Dendritic cell treated with granulocyte-macrophage colony-stimulating factor and Interleukin-4, amounts not matched to agents 40 ng/mL and 50 ng/mL, for 4 days (primary cell): Measurements from ENCODE around the gene OSCAR.
A peak's percentile ranks its signal among the peaks of the same experiment; 100 is the strongest.

Source experiments
- H3K27ac Mint-ChIP-seq: one replicate; pipeline ENCODE4 v1.8.0; 2022; ENCODE audit warnings: mild to moderate bottlenecking, mixed read lengths
- H3K27me3 Mint-ChIP-seq: one replicate; pipeline ENCODE4 v1.8.0; 2022; ENCODE audit warnings: mild to moderate bottlenecking, mixed read lengths
- H3K36me3 Mint-ChIP-seq: one replicate; pipeline ENCODE4 v1.8.0; 2022; ENCODE audit warnings: low read depth, mixed read lengths
- H3K4me1 Mint-ChIP-seq: one replicate; pipeline ENCODE4 v1.8.0; 2022; ENCODE audit warnings: low read depth, mixed read lengths
- H3K4me3 Mint-ChIP-seq: one replicate; pipeline ENCODE4 v1.8.0; 2022; ENCODE audit warnings: mild to moderate bottlenecking, moderate library complexity, mixed read lengths
- H3K9me3 Mint-ChIP-seq: one replicate; pipeline ENCODE4 v1.8.0; 2022; ENCODE audit warnings: mixed read lengths
- intact Hi-C: fragments of 100-400 bp; cut with micrococcal nuclease; formaldehyde crosslinking; loops from one replicate; pipeline ENCODE4 v1.15.0; 2022

The OSCAR gene

DNA sequence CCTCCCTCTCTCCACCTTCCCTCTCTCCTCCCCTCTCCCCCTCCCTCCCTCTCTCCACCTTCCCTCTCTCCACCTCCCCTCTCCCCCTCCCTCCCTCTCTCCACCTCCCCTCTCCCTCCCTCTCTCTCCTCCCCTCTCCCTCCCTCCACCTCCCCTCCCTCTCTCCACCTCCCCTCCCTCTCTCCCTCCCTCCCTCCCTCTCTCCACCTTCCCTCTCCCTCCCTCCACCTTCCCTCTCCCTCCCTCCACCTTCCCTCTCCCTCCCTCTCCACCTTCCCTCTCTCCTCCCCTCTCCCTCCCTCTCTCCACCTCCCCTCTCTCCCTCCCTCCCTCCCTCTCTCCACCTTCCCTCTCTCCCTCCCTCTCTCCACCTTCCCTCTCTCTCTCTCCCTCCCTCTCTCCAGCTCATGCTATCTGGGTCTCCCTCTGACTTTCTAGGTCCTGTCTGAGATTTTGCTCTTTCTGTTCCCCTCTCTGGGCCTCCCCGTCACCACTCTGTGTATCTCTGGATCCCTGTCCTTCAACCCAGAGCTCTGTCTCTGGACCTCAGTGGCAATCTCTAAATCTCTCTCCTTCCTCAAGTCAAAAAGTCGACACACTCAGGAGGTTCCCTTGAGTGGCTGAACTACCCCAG lies 33.5 kb upstream of the OSCAR start:
- no peak overlapping the region for H3K27ac Mint-ChIP-seq
- intact Hi-C loops: no loop called here
- H3K4me1 Mint-ChIP-seq: peaks cover 20% of the 10 kb centered on the region
- H3K27me3 Mint-ChIP-seq: peaks cover 9% of the 10 kb centered on the region
- H3K9me3 Mint-ChIP-seq: no peaks in the 10 kb centered on the region
- no peak overlapping the region for H3K4me3 Mint-ChIP-seq
- H3K36me3 Mint-ChIP-seq: peaks cover 52% of the 10 kb centered on the region

DNA sequence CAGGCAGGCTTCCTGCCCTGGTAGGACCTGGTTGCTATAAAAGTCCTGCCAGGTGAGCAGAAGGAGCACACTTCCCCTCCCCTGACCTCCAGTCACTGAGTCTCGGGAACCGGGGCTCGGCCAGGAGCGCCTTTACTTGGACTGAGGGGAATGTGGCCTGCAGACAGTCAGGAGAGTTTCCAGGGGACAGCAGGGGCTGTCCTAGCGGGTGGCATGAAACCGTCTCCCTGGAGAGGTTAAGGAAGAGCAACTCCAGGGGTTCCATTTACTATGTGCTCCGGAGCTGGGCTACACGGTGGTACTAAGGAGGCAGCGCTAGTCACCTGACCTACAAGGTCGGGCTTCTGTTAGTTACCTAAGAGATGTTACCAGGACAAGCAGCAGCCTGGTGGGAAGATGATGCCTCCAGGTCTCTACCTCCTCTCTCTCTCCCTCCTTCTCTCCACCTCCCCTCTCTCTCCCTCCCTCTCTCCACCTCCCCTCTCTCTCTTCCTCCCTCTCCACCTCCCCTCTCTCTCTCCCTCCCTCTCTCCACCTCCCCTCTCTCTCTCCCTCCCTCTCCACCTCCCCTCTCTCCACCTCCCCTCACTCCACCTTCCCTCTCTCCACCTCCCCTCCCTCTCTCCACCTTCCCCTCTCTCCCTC lies 32.8 kb upstream of the OSCAR start:
- peaks cover 9% of the 10 kb centered on the region for H3K27me3 Mint-ChIP-seq
- H3K4me1 Mint-ChIP-seq: peaks cover 14% of the 10 kb centered on the region
- intact Hi-C loops: no loop called here
- H3K9me3 Mint-ChIP-seq: no peaks in the 10 kb centered on the region
- peaks cover 52% of the 10 kb centered on the region for H3K36me3 Mint-ChIP-seq
- no peak overlapping the region for H3K4me3 Mint-ChIP-seq
- H3K27ac Mint-ChIP-seq: no peak overlapping the region

DNA sequence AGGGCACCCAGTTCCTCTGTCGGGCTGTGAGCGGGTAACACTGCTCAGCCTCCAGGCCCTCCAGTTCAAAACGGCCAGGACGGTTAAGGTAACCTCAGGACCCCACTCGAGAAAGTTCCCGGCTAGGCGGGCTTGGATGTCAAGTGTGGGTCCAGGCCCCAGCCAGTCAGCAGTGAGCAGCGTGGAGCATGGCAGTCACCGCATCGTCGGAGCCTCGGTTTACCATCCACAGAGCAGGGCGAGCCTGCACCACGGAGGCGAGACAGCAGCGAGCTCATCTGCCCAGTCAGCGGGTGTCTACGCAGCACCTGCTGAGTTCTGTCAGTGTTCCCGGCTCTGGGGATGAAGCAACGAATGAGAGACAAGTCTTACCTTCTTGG lies 29.0 kb upstream of the OSCAR start:
- H3K27me3 Mint-ChIP-seq: peaks cover 5% of the 10 kb centered on the region
- H3K27ac Mint-ChIP-seq: no peak overlapping the region
- no peaks in the 10 kb centered on the region for H3K9me3 Mint-ChIP-seq
- intact Hi-C loops: no loop called here
- H3K4me3 Mint-ChIP-seq: no peak overlapping the region
- peaks cover 81% of the 10 kb centered on the region for H3K36me3 Mint-ChIP-seq
- H3K4me1 Mint-ChIP-seq: no peaks in the 10 kb centered on the region

GRCh38 chr19:54128796-54129616 lies 28.4 kb upstream of the OSCAR start:
- H3K9me3 Mint-ChIP-seq: no peaks in the 10 kb centered on the region
- intact Hi-C loops: no loop called here
- no peak overlapping the region for H3K27ac Mint-ChIP-seq
- H3K4me1 Mint-ChIP-seq: no peaks in the 10 kb centered on the region
- H3K27me3 Mint-ChIP-seq: no peaks in the 10 kb centered on the region
- no peak overlapping the region for H3K4me3 Mint-ChIP-seq
- peaks cover 87% of the 10 kb centered on the region for H3K36me3 Mint-ChIP-seq

GRCh38 chr19:54128441-54128725 lies 27.8 kb upstream of the OSCAR start:
- Mint-ChIP-seq H3K36me3 (peaks cover 93% of the 10 kb centered on the region), H3K27me3 (no peaks in the 10 kb centered on the region), H3K27ac (no peak overlapping the region), H3K4me3 (no peak overlapping the region), H3K9me3 (no peaks in the 10 kb centered on the region), H3K4me1 (no peaks in the 10 kb centered on the region)
- intact Hi-C loops: no loop called here

DNA sequence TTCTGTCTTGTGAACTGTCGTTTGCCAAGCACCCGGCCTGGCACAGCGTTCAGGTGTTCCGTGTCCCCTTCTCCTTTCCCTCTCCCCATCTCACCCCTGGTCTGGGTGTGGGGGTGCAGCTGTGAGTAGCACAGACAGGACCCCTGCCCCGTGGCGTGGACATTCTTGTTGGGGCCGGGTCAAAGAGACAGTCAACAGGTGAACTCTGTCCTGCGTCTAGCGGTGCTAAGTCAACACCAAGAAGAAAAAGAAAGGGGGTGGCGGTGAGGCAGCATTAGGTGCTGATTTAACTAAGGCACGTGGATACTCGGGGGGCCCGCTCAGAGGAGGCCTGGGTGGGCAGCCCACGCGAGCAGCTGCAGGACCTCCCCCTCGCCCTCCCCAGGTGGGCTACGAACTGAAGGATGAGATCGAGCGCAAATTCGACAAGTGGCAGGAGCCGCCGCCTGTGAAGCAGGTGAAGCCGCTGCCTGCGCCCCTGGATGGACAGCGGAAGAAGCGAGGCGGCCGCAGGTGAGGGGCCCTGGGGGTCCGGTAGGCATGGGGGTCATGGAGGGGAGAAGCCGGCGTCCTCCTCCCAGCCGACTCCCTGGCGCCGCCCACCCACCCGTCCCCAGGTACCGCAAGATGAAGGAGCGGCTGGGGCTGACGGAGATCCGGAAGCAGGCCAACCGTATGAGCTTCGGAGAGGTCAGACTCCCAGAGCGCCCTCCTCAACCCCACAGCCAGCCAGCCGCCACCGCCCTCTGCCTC lies 27.3 kb upstream of the OSCAR start:
- intact Hi-C loops: no loop called here
- H3K36me3 Mint-ChIP-seq: peaks cover 94% of the 10 kb centered on the region
- H3K27me3 Mint-ChIP-seq: no peaks in the 10 kb centered on the region
- H3K4me3 Mint-ChIP-seq: no peak overlapping the region
- H3K4me1 Mint-ChIP-seq: no peaks in the 10 kb centered on the region
- H3K27ac Mint-ChIP-seq: no peak overlapping the region
- H3K9me3 Mint-ChIP-seq: no peaks in the 10 kb centered on the region

DNA sequence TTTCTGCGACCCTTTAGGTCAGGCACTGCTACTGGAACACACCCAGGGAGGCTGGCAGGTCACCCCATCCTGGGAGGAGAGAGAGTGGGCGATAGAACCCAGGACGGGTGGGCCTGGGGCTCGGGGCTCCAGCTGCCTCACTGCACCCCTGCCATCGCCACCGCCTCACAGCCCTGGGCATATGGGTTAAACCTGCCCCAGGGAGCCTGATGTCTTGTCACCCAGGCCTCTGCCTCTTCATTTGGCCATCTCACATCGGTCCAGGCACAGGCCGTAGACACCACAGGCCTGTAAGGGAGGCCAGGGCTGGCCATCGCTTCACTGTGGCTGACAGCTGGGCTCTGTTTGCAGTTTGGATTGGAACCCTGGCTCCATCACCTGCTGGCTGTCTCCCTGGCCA lies 25.1 kb upstream of the OSCAR start:
- H3K27me3 Mint-ChIP-seq: no peaks in the 10 kb centered on the region
- no peak overlapping the region for H3K27ac Mint-ChIP-seq
- intact Hi-C loops: no loop called here
- peaks cover 98% of the 10 kb centered on the region for H3K36me3 Mint-ChIP-seq
- H3K4me1 Mint-ChIP-seq: no peaks in the 10 kb centered on the region
- no peak overlapping the region for H3K4me3 Mint-ChIP-seq
- H3K9me3 Mint-ChIP-seq: no peaks in the 10 kb centered on the region

GRCh38 chr19:54124393-54124792 lies 23.8 kb upstream of the OSCAR start:
- Mint-ChIP-seq H3K27me3 (no peaks in the 10 kb centered on the region), H3K27ac (no peak overlapping the region), H3K4me1 (no peaks in the 10 kb centered on the region), H3K4me3 (no peak overlapping the region), H3K9me3 (no peaks in the 10 kb centered on the region), H3K36me3 (peaks cover 100% of the 10 kb centered on the region)
- intact Hi-C loops: no loop called here

- Mint-ChIP-seq H3K36me3 (peaks cover 100% of the 10 kb centered on the region), H3K27ac (no peak overlapping the region), H3K9me3 (no peaks in the 10 kb centered on the region), H3K4me1 (no peaks in the 10 kb centered on the region), H3K4me3 (no peak overlapping the region), H3K27me3 (no peaks in the 10 kb centered on the region)
- intact Hi-C loops: no loop called here
These were observed 23.1 kb upstream of the OSCAR start for GRCh38 chr19:54123682-54124081.

DNA sequence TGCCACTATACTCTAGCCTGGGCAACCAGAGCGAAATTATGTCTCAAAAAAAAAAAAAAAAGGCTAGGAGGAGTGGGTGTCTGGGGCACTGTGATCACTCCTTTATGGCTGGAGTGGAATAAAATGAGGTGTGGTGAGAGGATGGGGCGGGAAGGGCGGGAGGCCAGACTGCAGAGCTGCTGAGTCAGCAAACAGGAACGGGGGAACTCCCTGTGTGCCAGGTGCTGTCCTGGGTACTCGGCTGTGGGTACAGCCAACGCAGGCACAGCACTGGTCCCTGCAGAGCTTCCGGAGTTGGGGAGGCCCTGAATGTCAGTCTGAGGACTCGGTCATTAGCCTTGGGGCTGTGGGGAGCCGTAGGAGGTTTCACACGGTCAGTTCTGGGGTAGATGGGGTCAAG lies 20.7 kb upstream of the OSCAR start:
- peaks cover 14% of the 10 kb centered on the region for H3K4me1 Mint-ChIP-seq
- H3K36me3 Mint-ChIP-seq: peaks cover 86% of the 10 kb centered on the region
- H3K27me3 Mint-ChIP-seq: no peaks in the 10 kb centered on the region
- intact Hi-C loops: no loop called here
- H3K9me3 Mint-ChIP-seq: no peaks in the 10 kb centered on the region
- no peak overlapping the region for H3K27ac Mint-ChIP-seq
- H3K4me3 Mint-ChIP-seq: no peak overlapping the region

DNA sequence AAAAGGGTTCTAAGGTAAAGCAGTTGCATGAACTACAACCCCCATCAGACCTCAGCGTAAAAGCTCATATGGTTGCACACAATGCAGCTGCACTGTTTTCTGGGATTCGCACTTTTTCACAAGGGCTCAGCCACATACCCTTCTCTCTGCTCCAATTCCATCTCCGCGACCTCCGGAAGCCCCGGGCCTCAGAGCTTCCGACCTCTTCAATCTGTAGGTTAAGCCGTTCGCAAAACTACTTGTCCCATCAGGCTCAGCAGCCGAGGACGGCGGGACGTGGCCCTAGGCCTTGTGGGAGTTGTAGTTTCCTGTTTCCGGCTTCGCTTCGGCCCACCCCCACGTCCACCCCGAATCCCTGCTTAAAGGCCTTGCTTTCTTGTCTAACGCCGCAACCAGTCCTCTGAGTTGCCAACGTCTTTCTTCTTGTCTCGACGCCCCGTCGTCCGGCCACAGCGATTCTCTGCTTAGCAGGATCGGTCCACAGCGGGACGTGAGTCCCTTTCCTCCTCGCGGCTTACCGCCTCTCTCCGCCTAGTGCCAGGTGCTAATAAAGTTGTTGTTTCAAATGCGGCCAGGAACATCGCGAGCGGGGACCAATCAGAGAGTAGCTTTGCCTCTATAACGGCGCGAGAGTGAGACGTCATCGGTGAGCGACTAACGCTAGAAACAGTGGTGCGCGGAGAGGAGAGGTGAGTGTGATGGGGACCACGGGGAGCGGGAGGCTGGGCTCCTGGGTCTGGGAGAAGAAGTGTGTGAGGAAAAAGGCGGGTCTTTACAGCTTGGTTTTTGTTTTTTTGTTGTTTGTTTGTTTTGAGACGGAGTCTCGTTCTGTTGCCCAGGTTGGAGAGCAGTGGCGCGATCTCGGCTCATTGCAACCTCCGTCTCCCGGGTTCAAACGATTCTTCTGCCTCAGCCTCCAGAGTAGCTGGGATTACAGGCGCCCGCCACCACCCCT lies 14.8 kb upstream of the OSCAR start, which contains the start of the genes PRPF31 and TFPT:
PRPF31 (plus strand) TSS at position 646 of the 955 bp plus-strand sequence. CDS start 2,525 bp downstream, outside the sequence.
TFPT (minus strand) TSS at position 549 of the 955 bp plus-strand sequence; CDS start at position 161, 388 bp downstream.
- intact Hi-C loops: loop anchor here (1.0 kb wide), 1 partner anchor 13 kb away; the partner anchor contains the start of gene NDUFA3
- H3K27me3 Mint-ChIP-seq: no peaks in the 10 kb centered on the region
- H3K9me3 Mint-ChIP-seq: no peaks in the 10 kb centered on the region
- H3K36me3 Mint-ChIP-seq: peaks cover 82% of the 10 kb centered on the region
- peak within 1 kb of the TSS; percentile 85 for H3K4me3 Mint-ChIP-seq
- peaks cover 48% of the 10 kb centered on the region for H3K4me1 Mint-ChIP-seq
- H3K27ac Mint-ChIP-seq: peak within 1 kb of the TSS; percentile 94

- Mint-ChIP-seq H3K27ac (peak overlapping the region; percentile 94), H3K4me1 (peaks cover 55% of the 10 kb centered on the region), H3K4me3 (peak overlapping the region; percentile 85), H3K36me3 (peaks cover 82% of the 10 kb centered on the region), H3K27me3 (no peaks in the 10 kb centered on the region), H3K9me3 (no peaks in the 10 kb centered on the region)
- intact Hi-C loops: loop anchor here (1.0 kb wide), 1 partner anchor 12 kb away; the partner anchor contains the start of gene NDUFA3
These were observed 13.9 kb upstream of the OSCAR start for GRCh38 chr19:54114340-54115108.
